Temporal lobe (tissue), 1 donor: ENCODE data around the gene TFAP2D. TPM values are rescaled to one million over a fixed set of nuclear protein-coding genes. Genes with fewer than 3 reads are reported as not detected.

Source experiments
- total RNA-seq: library from RNA; depleted of rRNA; stranded (reverse); fragments of >200 nt; gene quantifications from one replicate; pipeline ENCODE4 v1.2.3, GENCODE V29; 2014

TFAP2D gene
- total RNA-seq, 1 donor from 2014 or later = 0.49 TPM

Other genes starting within 250 kb of the TFAP2D start
- under 0.01 TPM for gene TFAP2B, start 105.3 kb downstream of the TFAP2D start, total RNA-seq